DND-41 (cell line): ENCODE data around the gene MICAL2.
A peak's percentile ranks its signal among the peaks of the same experiment; 100 is the strongest.

ENCODE experiments used
- ATAC-seq: fragments of 200-7000 bp; cut with Tn5 transposase; 3 replicates; pipeline ENCODE4 v1.9.1; 2021; ENCODE audit warnings: low read depth; ENCODE audit not compliant: insufficient read depth
- DNase-seq: peaks from one replicate; pipeline ENCODE4 v3.0.0-alpha.2; 2020
- H2AFZ ChIP-seq: 2 replicates; pipeline ENCODE4 v1.6.0; 2012; ENCODE audit warnings: low read depth, low read length
- H3K27ac ChIP-seq: 2 replicates; pipeline ENCODE4 v1.5.1; 2012; ENCODE audit warnings: low read length, inconsistent platforms
- H3K27me3 ChIP-seq: fragments of 200-600 bp; sonication (generic); 2 replicates; pipeline ENCODE4 v1.6.0; 2012; ENCODE audit warnings: low read length, mild to moderate bottlenecking, inconsistent platforms; ENCODE audit not compliant: insufficient read depth, poor library complexity
- H3K36me3 ChIP-seq: 2 replicates; pipeline ENCODE4 v1.5.1; 2012; ENCODE audit warnings: low read length, inconsistent platforms; ENCODE audit not compliant: insufficient read depth
- H3K4me1 ChIP-seq: 2 replicates; pipeline ENCODE4 v1.5.1; 2012; ENCODE audit warnings: mild to moderate bottlenecking, low read length; ENCODE audit not compliant: insufficient read depth
- H3K4me2 ChIP-seq: 2 replicates; pipeline ENCODE4 v1.6.0; 2012; ENCODE audit warnings: mild to moderate bottlenecking, moderate library complexity, low read length, inconsistent platforms; ENCODE audit not compliant: insufficient read depth
- H3K4me3 ChIP-seq, 2 experiments: fragments of 200-600 bp in 1 of 2; shearing (Covaris generic) in 1 of 2; 2 replicates each; pipeline ENCODE4 v1.5.1; 2012 to 2016; ENCODE audit warnings: inconsistent platforms in 2 of 2, low read length in 2 of 2, mild to moderate bottlenecking in 2 of 2, low read depth in 1 of 2, moderate library complexity in 1 of 2
- H3K79me2 ChIP-seq: 2 replicates; pipeline ENCODE4 v1.6.0; 2012; ENCODE audit warnings: low read length, inconsistent platforms; ENCODE audit not compliant: insufficient read depth
- H3K9ac ChIP-seq: 2 replicates; pipeline ENCODE4 v1.6.0; 2012; ENCODE audit warnings: low read depth, mild to moderate bottlenecking, inconsistent platforms, low read length, moderate library complexity
- H3K9me3 ChIP-seq: 2 replicates; pipeline ENCODE4 v1.5.1; 2012; ENCODE audit warnings: low read length, moderate library complexity, mild to moderate bottlenecking, inconsistent platforms; ENCODE audit not compliant: insufficient read depth, severe bottlenecking
- H4K20me1 ChIP-seq: 2 replicates; pipeline ENCODE4 v1.6.0; 2012; ENCODE audit warnings: low read length; ENCODE audit not compliant: insufficient read depth
- EZH2 ChIP-seq: IDR thresholded peaks from 3 replicates; pipeline ENCODE4 v1.6.1; 2012; ENCODE audit warnings: borderline replicate concordance, low read depth, mild to moderate bottlenecking, moderate library complexity, low read length, inconsistent platforms; ENCODE audit not compliant: severe bottlenecking
- TF ChIP-seq, protein P1 (sequence below): IDR thresholded peaks from 2 replicates; pipeline ENCODE4 v1.5.1; 2012; ENCODE audit warnings: borderline replicate concordance, low read length, moderate library complexity, mild to moderate bottlenecking; ENCODE audit not compliant: poor library complexity, severe bottlenecking; ENCODE audit errors: extremely low read depth

MICAL2 gene

DNA sequence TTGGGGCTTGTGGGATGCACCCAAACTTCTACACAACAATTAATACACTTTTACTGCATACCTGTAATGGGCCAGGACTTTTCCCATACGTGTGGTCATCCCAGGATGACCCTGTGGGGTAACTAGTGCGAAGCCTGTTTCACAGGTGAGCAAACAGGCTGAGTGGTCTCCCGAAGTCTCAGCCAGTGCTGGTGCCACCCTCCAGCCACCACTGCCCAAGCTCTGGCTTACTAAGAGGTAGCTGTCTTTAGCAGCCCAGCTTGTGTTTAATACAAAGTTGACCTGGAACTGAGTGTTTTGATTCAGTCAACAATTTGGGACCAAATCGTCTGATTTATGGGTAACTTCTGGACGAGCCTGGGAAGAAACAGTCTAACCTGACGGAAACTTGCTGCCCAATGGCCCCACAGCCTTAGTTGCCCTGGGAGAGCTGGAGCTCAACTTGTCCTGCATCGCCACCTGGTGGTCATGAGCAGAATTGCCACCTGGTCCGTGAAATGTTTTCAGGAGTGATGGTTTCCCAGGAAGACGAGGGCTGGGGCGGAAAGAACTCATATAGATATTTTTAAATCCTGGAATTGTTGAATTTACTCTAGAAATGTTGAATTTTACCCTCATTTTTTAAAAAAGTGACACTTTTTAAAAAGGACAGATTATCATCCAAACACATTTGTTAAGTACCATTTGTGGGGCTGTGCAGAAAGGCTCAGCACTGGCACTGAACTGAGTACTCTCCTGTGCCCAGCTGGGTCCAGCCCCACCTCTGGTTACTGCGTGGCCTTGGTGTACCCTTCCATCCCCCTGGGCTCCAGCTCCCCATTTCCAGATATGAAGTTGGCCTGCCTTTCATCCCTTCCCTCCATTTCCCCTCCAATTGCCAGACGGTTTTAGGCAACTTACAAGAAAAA, 171.4 kb downstream of the MICAL2 start:
- H3K4me1 ChIP-seq = 0 out of 2 replicates have a peak, but pooled peaks cover 3% of the 10 kb centered on the region
- H3K9ac ChIP-seq = no peak overlapping the region
- H3K9me3 ChIP-seq = no peaks in the 10 kb centered on the region
- H2AFZ ChIP-seq = no peak overlapping the region; the same call in 1 of the 2 replicates
- no peaks in the 10 kb centered on the region for H3K79me2 ChIP-seq
- TF ChIP-seq EZH2 = no peak
- TF ChIP-seq, protein P1, sequence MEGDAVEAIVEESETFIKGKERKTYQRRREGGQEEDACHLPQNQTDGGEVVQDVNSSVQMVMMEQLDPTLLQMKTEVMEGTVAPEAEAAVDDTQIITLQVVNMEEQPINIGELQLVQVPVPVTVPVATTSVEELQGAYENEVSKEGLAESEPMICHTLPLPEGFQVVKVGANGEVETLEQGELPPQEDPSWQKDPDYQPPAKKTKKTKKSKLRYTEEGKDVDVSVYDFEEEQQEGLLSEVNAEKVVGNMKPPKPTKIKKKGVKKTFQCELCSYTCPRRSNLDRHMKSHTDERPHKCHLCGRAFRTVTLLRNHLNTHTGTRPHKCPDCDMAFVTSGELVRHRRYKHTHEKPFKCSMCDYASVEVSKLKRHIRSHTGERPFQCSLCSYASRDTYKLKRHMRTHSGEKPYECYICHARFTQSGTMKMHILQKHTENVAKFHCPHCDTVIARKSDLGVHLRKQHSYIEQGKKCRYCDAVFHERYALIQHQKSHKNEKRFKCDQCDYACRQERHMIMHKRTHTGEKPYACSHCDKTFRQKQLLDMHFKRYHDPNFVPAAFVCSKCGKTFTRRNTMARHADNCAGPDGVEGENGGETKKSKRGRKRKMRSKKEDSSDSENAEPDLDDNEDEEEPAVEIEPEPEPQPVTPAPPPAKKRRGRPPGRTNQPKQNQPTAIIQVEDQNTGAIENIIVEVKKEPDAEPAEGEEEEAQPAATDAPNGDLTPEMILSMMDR = peak; percentile 97
- peak; percentile 80 for DNase-seq
- no peaks in the 10 kb centered on the region for H4K20me1 ChIP-seq
- peak overlapping the region; percentile 50 for H3K27ac ChIP-seq
- H3K4me2 ChIP-seq = no peak overlapping the region
- H3K36me3 ChIP-seq = no peaks in the 10 kb centered on the region
- H3K27me3 ChIP-seq = no peaks in the 10 kb centered on the region
- ATAC-seq = peak; percentile 82
- H3K4me3 ChIP-seq = no peak overlapping the region

DNA sequence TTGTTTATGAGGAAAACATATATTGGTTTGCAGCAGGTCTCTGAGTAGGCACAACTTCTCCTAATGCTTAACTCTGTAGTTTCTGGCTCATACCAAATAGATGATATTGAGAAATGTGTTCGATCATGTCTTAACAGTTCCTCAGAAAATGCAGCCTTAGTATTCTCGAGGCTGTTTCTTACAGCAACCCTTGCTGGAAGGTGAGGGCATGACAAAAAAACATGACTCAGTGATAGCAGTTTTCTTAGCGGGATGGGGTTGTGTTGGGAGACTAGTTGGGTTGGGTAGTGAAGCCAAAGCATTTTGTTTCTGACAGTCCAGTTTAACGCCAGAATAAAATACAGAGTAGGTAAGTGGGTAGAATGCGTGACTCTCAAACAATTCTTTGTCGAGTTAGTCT, 172.3 kb downstream of the MICAL2 start:
- Histone ChIP-seq H3K27me3 (no peaks in the 10 kb centered on the region), H3K4me1 (0 out of 2 replicates have a peak, but pooled peaks cover 3% of the 10 kb centered on the region), H3K79me2 (no peaks in the 10 kb centered on the region), H4K20me1 (no peaks in the 10 kb centered on the region), H3K36me3 (no peaks in the 10 kb centered on the region), H3K9ac (no peak overlapping the region), H3K9me3 (no peaks in the 10 kb centered on the region), H2AFZ (no peak overlapping the region), H3K4me3 (no peak overlapping the region), H3K27ac (no peak overlapping the region), H3K4me2 (no peak overlapping the region)
- ATAC-seq (no peak), DNase-seq (no peak)
- TF ChIP-seq, protein P1 = no peak
- no peak for TF ChIP-seq EZH2

DNA sequence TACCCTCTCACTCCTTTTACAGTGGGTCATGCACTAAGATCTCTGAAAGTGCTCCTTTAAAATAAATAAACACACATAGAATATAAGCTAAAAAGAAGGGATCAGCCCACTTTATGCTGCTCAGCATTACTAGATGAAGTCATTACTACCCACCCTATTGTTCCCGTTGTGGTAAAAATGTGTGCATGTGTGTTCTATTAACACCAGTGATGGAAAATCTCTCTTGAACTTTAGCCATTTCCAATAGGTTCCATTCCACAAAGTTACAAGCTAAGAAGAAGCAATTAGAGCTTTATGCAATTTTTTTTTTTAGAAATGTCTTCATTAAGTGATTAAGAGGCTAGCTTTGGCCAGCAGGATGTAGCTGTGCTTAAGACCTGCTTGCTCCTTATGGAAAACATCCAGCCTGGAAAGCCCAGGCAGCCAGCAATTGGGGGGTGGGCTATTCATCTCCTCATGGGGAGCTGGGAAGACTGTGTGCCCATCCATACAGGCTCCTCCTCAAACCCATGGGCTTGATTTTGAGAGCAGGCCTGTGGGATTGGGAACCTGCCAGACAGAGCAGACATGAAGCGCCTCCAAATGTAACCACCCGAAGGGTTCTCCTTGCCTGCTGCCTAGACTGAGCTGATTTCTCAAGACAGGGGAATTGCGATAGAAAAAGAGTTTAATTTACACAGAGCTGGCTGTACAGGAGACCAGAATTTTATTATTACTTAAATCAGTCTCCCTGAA, 174.1 kb downstream of the MICAL2 start:
- Histone ChIP-seq H3K36me3 (no peaks in the 10 kb centered on the region), H3K79me2 (no peaks in the 10 kb centered on the region), H3K27ac (no peak overlapping the region), H3K4me1 (0 out of 2 replicates have a peak, but pooled peaks cover 3% of the 10 kb centered on the region), H3K9ac (no peak overlapping the region), H3K27me3 (no peaks in the 10 kb centered on the region), H4K20me1 (no peaks in the 10 kb centered on the region), H3K4me3 (no peak overlapping the region), H2AFZ (no peak overlapping the region), H3K9me3 (no peaks in the 10 kb centered on the region), H3K4me2 (no peak overlapping the region)
- ATAC-seq (no peak), DNase-seq (no peak)
- TF ChIP-seq, protein P1 = no peak
- no peak for TF ChIP-seq EZH2
